H1 (cell line): Measurements from ENCODE around the gene BCL2L1. TPM values are rescaled to one million over a fixed set of nuclear protein-coding genes. Genes with fewer than 3 reads are reported as not detected.

Source experiments
- NANOG ChIP-seq: IDR thresholded peaks from 2 replicates; pipeline ENCODE4 v1.6.1; 2011; ENCODE audit warnings: low read length, low read depth, mild to moderate bottlenecking, inconsistent platforms; ENCODE audit not compliant: insufficient read depth, poor library complexity, severe bottlenecking
- PHF8 ChIP-seq: fragments of 200-600 bp; sonication (generic); conservative IDR thresholded peaks from 2 replicates; pipeline ENCODE4 v1.7.1; 2012; ENCODE audit warnings: low read depth, mild to moderate bottlenecking, inconsistent platforms, low read length, moderate library complexity
- polyA plus RNA-seq, 7 experiments: library from polyadenylated mRNA; depleted of rRNA in 3 of 7; stranded (reverse) in 5 of 7; unstranded in 2 of 7; fragments of >200 nt in 5 of 7; fragments of 200-250 nt in 2 of 7; gene quantifications; 1 replicate in 5 of 7; 2 replicates in 1 of 7; 4 replicates in 1 of 7; pipeline versions ENCODE4 v1.2.1 to v1.2.3, GENCODE V29; 2011 to 2013; ENCODE audit warnings: missing spikeins in 2 of 7, mixed read lengths in 2 of 7
- total RNA-seq: library from RNA; stranded (reverse); fragmentation: NEBNext Ultra II Directional; extraction: Animal tissue kit (Norgen Biotek cat#: 25700); gene quantifications from 2 replicates; pipeline ENCODE4 v1.2.1, GENCODE V29; 2021

BCL2L1 gene
- total and polyA plus RNA-seq, 2 of the 8 experiments (the other 6 are each of a cell fraction or from before 2014, with no cell fraction given): 64.9 to 66.1 TPM

DNA sequence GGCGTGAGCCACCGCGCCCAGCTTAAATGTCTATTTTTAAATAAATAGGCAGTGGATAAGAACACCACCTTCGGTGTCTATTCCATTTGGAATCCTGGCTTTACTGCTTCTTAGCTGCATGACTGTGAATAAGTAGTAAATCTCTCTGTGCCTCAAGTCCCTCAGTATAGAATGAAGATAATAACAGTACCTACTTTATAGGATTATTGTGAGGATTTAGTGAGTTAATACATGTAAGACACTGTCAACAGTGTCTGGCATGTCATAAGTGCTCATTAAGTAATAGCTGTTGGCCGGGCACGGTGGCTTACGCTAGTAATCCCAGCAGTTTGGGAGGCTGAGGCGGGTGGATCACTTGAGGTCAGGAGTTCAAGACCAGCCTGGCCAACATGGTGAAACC is 26.6 kb upstream of the BCL2L1 start (continued):
- TF ChIP-seq NANOG: no peak
- no peak for TF ChIP-seq PHF8
